Measurements from ENCODE around the gene PM20D1. TPM values are rescaled to one million over a fixed set of nuclear protein-coding genes. Genes with fewer than 3 reads are reported as not detected.
A peak's percentile ranks its signal among the peaks of the same experiment; 100 is the strongest.
"Not testable (repeated sequence)": the region's sequence is repeated elsewhere in the genome, so short reads cannot be mapped to it uniquely, and the experiment has no call there.

Gene PM20D1
- 1 to 10 TPM; 1.1 to 3.3 (median 1.7) TPM for polyA plus RNA-seq (ENCODE audit: insufficient read length in 3 of 3)

DNA sequence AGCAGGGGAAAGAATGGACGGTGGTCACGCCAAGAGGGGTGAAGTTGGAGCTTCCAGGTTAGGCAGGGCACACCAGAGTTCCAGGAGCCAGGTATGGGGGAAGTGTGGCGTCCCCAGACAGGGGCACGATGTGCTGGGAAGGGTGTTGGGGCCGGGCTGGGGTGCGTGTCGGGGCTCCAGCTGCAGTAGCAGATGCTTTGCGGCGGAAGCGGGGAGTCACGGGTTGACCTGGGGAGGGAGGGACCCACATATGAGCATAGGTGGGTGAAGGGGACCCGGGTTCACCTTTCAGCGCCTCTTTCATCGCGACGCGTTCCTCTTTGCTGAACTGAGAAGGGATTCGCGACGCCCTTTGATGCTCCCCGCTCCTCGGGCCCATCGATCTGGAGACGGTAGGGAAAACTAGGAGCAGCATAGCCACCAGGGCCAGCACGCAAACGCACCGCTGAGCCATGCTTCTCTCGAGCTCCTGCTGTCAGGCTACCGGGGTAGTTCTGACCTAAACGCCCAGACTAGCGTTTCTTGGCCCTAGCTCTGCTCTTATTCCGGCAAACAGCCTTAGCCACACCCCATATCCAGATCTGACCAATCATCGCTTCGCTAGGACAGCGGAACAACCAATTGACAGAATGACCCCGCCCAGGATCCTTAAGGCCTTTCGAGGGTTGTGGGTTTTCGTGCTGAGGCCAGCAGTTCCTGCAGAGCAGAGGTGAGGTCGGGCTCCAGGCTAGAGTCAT, at the start of gene PM20D1:
PM20D1 (minus strand) TSS at position 514 of the 737 bp plus-strand sequence; CDS start at position 454, 60 bp downstream.
- DNase-seq (ENCODE audit: low read depth in 3 of 3, low spot score in 2 of 3), result peak; percentile 67 to 81 (median 75)

- no peak for DNase-seq (ENCODE audit: low read depth in 3 of 3, low spot score in 2 of 3)
Measured at GRCh38 chr1:205896351-205896750, 46.4 kb upstream of the PM20D1 start.

DNA sequence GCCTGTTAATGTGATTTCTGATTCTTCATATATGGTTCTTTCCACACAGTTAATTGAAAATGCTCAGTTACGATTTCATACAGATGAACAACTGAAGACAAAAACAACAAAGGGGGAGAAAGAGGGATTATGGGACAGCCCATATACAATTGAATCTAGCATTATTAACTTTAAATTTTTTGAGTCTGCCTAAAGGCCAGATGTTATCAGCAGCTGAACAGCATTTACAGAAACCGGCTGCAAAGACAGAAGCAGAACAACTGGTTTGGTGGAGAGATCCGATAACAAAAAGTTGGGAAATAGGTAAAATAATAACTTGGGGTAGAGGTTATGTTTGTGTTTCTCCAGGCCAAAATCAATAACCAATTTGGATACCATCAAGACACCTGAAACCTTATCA, 44.2 kb upstream of the PM20D1 start:
- not testable (repeated sequence) for DNase-seq (ENCODE audit: low read depth in 3 of 3, low spot score in 2 of 3)

GRCh38 chr1:205892175-205892574, 42.2 kb upstream of the PM20D1 start:
- DNase-seq (ENCODE audit: low read depth in 3 of 3, low spot score in 2 of 3), result not testable (repeated sequence)

GRCh38 chr1:205891481-205891880, 41.5 kb upstream of the PM20D1 start:
- DNase-seq (ENCODE audit: low read depth in 3 of 3, low spot score in 2 of 3), result not testable (repeated sequence)

GRCh38 chr1:205890631-205891030, 40.7 kb upstream of the PM20D1 start:
- DNase-seq (ENCODE audit: low read depth in 3 of 3, low spot score in 2 of 3), result not testable (repeated sequence)

DNA sequence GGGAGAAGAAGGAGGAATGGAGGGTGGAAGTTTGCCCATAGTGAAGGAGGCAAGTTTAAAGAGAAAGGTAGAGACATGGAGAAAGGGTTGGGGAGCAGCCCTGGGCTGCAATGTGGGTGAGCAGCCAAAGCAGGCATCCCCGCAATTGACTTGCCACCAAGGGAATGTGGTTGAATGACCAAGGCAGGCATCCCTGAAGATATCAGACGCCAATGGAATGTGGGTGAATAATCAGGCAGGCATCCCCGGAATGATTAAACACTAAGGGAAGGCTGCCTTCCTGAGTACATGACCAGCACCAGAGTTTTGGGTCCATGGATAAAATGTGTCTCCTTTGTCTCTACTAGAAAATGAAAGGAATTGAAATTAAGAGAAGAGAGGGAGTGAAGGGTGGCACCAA, 39.8 kb upstream of the PM20D1 start:
- DNase-seq (ENCODE audit: low read depth in 3 of 3, low spot score in 2 of 3), result not testable (repeated sequence)

GRCh38 chr1:205889006-205889405, 39.1 kb upstream of the PM20D1 start:
- not testable (repeated sequence) for DNase-seq (ENCODE audit: low read depth in 3 of 3, low spot score in 2 of 3)

- no peak for DNase-seq (ENCODE audit: low read depth in 3 of 3, low spot score in 2 of 3)
Measured at GRCh38 chr1:205883792-205884191, 33.9 kb upstream of the PM20D1 start.

DNA sequence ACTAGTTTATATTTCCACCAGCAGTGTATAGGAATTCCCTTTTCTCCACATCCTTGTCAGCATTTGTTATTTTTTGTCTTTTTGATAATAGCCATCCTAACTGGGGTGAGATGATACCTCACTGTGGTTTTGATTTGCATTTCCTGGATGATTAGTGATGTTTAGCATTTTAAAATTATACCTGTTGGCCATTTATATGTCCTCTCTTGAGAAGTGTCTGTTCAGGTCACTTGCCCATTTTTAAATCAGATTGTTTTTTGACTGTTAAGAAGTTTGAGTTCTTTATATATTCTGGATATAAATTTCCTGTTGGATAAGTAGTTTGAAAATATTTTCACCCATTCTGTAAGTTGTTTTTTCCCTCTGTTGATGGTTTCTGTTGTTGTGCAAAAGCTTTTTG, 31.0 kb upstream of the PM20D1 start:
- DNase-seq (ENCODE audit: low read depth in 3 of 3, low spot score in 2 of 3), result no peak

GRCh38 chr1:205879974-205880373, 30.0 kb upstream of the PM20D1 start:
- no peak for DNase-seq (ENCODE audit: low read depth in 3 of 3, low spot score in 2 of 3)

DNA sequence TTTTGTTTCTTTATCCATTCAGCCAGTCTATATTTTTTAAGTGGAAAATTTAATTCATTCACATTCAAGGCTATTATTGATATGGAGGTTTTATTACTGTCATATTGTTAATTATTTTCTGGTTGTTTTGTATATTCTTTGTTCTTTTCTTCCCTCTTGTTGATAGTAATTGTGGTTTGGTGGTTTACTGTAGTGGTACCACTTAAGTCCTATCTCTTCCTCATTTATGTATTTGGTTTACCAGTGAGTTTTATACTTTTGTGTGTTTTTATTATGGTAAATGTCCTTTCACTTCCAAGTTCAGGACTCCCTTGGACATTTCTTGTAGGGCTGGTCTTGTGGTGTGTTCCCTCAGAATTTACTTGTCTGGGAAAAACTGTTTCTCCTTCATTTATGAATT, 28.1 kb upstream of the PM20D1 start:
- no peak for DNase-seq (ENCODE audit: low read depth in 3 of 3, low spot score in 2 of 3)

- DNase-seq (ENCODE audit: low read depth in 3 of 3, low spot score in 2 of 3), result not testable (repeated sequence)
Measured at GRCh38 chr1:205873148-205873547, 23.2 kb upstream of the PM20D1 start.

GRCh38 chr1:205870236-205870635, 20.3 kb upstream of the PM20D1 start:
- no peak for DNase-seq (ENCODE audit: low read depth in 3 of 3, low spot score in 2 of 3)

GRCh38 chr1:205861540-205861939, 11.6 kb upstream of the PM20D1 start:
- DNase-seq (ENCODE audit: low read depth in 3 of 3, low spot score in 2 of 3), result no peak

DNA sequence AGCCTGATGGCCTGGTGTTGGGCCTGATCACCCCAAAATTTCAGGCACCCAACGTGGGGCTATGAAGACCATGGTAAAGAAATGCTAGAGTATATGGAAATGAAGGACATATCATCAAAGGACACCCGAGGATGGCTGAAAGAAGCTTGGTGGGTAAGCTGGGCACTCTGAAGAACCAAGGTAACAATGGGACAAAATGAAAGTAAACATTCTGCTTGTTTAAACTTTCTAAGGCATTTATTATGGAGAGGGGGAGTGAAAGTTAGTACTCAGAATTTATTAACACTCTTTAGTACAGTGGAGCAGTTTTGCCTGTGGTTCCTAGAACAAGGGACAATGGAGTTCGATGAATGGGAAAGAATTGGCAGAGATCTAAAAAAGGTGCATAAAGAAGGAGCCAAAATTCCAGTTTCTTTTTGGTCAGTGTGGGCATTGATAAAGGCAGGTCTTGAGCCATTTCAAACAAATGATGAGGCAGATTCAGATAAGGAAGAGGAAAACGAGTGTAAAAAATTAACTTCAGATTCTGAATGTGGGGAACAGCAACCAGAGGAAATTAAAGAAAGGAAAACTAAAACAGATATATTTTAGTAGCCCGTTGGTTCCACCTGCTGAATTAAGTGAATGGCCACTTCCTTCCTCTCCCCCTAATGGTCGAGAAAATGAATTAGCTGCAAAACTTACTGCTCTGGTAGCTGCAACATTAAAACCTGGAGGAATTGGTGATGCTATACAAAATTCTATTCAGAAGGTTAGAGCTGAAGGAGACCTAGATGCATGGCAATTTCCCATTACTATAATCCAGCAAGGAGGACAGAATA, 8.4 kb upstream of the PM20D1 start:
- DNase-seq (ENCODE audit: low read depth in 3 of 3, low spot score in 2 of 3), result no peak

- DNase-seq (ENCODE audit: low read depth in 3 of 3, low spot score in 2 of 3), result not testable (repeated sequence)
Measured at GRCh38 chr1:205857501-205857900, 7.6 kb upstream of the PM20D1 start.

DNA sequence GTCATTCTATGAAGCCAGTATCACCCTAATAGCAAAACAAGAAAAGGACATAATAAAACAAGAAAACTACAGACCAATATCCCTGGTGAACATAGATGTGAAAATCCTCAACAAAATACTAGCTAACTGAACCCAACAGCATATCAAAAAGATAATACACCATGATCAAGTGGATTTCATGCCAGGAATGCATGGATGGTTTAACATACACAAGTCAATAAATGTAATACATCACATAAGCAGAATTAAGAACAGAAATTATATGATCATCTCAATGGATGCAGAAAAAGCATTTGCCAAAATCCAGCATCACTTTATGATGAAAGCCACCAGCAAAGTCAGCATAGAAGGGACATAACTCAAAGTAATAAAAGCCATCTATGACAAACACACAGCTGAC, 6.5 kb upstream of the PM20D1 start:
- no peak for DNase-seq (ENCODE audit: low read depth in 3 of 3, low spot score in 2 of 3)

DNA sequence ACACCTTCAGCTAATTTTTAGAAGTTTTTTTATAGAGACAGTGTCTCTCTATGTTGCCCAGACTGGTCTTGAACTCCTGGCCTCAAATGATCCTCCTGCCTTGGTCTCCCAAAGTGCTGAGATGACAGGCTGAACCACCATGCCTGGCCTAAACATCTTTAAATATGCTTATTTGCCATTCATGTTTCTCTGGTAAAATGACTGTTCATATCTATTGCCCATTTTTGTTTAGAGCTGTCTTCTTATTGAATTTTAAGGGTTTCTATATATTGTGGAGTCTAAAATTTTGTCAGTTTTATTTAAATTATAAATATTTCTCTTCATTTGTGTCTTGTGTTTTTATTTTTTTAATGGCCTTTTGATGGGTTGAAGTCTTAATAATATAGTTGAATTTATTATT, 3.0 kb upstream of the PM20D1 start:
- DNase-seq (ENCODE audit: low read depth in 3 of 3, low spot score in 2 of 3), result no peak

DNA sequence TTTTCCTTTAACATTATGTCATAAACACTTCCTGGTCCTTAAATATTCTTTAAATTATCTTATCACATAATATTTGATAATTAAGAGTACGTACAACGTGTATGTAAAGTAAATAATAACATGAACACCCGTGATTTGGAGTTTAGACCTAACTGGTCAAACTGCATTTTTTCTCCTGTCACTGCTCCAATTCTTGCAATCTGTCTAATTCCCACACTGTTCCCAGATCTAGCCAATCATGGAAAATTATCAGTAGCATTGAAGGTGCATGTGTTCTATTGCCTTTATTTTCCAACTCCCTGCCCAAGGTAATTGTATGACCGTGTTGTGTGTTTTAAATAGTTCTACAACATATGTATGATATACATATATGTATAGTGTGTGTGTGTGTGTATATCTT, 2.1 kb upstream of the PM20D1 start:
- DNase-seq (ENCODE audit: low read depth in 3 of 3, low spot score in 2 of 3), result no peak

DNA sequence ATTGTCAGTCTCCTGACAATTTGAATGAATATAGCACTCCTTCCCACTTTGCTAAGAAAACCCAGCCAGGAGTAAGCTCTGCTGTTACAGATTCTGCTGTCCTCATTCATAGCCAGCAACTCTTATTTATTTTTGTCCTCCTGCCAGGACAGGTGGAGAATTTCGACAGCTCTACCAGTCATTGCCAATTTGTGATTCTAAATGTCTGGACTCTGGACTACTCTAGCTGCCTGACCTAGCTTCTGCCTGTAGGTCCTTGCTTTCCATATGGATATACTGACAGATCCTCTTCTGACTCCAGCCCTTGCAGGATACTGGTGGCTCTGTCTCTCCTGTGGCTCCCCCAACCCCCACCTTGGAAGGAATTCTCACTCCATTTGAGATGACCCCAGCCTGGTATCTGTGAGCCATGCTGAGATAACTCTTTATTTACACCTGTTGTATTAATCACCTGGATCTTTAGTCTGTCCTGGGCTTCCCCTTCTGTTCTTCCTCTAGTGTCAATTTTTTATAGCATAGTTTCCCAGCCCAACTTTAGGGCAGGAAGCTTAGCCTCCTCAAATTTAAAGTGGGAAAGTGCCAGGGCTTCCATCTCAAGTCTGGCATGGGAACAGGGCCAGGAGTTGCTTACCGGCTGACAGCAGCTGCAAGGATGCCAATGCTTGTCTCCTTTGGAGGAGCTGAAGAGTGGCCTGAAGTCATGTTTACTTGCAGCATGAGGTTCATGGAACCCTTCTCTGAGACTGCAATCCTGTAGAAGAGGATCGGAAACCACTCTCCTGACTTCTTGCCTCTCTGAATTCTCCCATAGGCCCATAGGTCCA, 6.7 kb downstream of the PM20D1 start:
- DNase-seq (ENCODE audit: low read depth in 3 of 3, low spot score in 2 of 3), result no peak

All from right renal cortex interstitium (tissue), 3 donors.